NCI-H146 (cell line): ENCODE measurements around the gene SETD5.

ENCODE experiments used
- DNase-seq: peaks from one replicate; lab custom pipeline; 2025; lab: John Stamatoyannopoulos, UW

Gene SETD5

GRCh38 chr3:9514956-9515355, 117.5 kb downstream of the SETD5 start:
- DNase-seq: no peak

- no peak for DNase-seq
These were observed 127.7 kb downstream of the SETD5 start for GRCh38 chr3:9525078-9525477.
